GM12878 (cell line): Measurements from ENCODE around the gene GOLGA8B. TPM values are rescaled to one million over a fixed set of nuclear protein-coding genes. Genes with fewer than 3 reads are reported as not detected.

Experiments used
- ATAC-seq: fragments of 200-7000 bp; cut with Tn5 transposase; 3 replicates; pipeline ENCODE4 v1.9.1; 2020; ENCODE audit warnings: mild to moderate bottlenecking, moderate library complexity
- BruUV-seq: library from RNA; stranded (reverse); fragments of 400-500 nt; replicated peaks from 2 replicates; lab custom pipeline; 2021; lab: Mats Ljungman, UMichigan
- CTCF ChIA-PET: fragments of 300-600 bp; sonication (Branson Sonifier 250); formaldehyde crosslinking; extraction: SDS; loops from one replicate; lab custom pipeline; 2021; ENCODE audit warnings: inconsistent platforms; lab: Yijun Ruan, JAX
- POLR2A ChIA-PET: fragments of 350-600 bp; formaldehyde crosslinking; extraction: SDS; loops from one replicate; lab custom pipeline; 2021; ENCODE audit warnings: inconsistent platforms; lab: Charles Lee
- RAD21 ChIA-PET: fragments of 300-600 bp; sonication (Branson Sonifier 250); formaldehyde crosslinking; loops from one replicate; lab custom pipeline; 2023; ENCODE audit warnings: antibody characterized with exemption; ENCODE audit not compliant: unreplicated experiment; lab: Charles Lee
- SMC1A ChIA-PET: fragments of 300-600 bp; sonication (Branson Sonifier 250); formaldehyde crosslinking; loops from one replicate; lab custom pipeline; 2023; ENCODE audit not compliant: unreplicated experiment, uncharacterized antibody; lab: Charles Lee
- DNase-seq: peaks from one replicate; pipeline ENCODE4 v3.0.0-alpha.2; 2011; ENCODE audit warnings: low read depth, low spot score
- FAIRE-seq: peaks from 3 replicates; lab custom pipeline; 2011; peaks lifted over from hg19 to GRCh38; lab: Jason Lieb, UNC
- H2AFZ ChIP-seq: 2 replicates; pipeline ENCODE4 v1.6.0; 2011; ENCODE audit warnings: low read depth, low read length, control low read depth; ENCODE audit not compliant: control insufficient read depth
- H3K27ac ChIP-seq: 2 replicates; pipeline ENCODE4 v1.5.1; 2011; ENCODE audit warnings: control low read depth; ENCODE audit not compliant: control insufficient read depth, insufficient read depth
- H3K27me3 ChIP-seq, 2 experiments: replicated peaks in 1 of 2; 2 replicates each; pipeline versions ENCODE4 v1.6.0 to v1.6.1; 2011; ENCODE audit warnings: low read length in 1 of 2; ENCODE audit not compliant: control insufficient read depth in 2 of 2, insufficient read depth in 2 of 2
- H3K36me3 ChIP-seq, 2 experiments: 2 replicates each; pipeline ENCODE4 v1.5.1; 2011; ENCODE audit warnings: low read length in 1 of 2; ENCODE audit not compliant: control insufficient read depth in 2 of 2, insufficient read depth in 2 of 2
- H3K4me1 ChIP-seq: 2 replicates; pipeline ENCODE4 v1.6.1; 2011; ENCODE audit warnings: mild to moderate bottlenecking, low read length, moderate library complexity, mixed read lengths; ENCODE audit not compliant: control insufficient read depth, insufficient read depth
- H3K4me2 ChIP-seq: 2 replicates; pipeline ENCODE4 v1.6.0; 2011; ENCODE audit warnings: control low read depth; ENCODE audit not compliant: control insufficient read depth, insufficient read depth
- H3K4me3 ChIP-seq: fragments of 200-600 bp; sonication (generic); 2 replicates; pipeline ENCODE4 v1.5.1; 2016
- H3K79me2 ChIP-seq: 2 replicates; pipeline ENCODE4 v1.6.0; 2011; ENCODE audit warnings: low read length; ENCODE audit not compliant: control insufficient read depth, insufficient read depth
- H3K9ac ChIP-seq: 2 replicates; pipeline ENCODE4 v1.8.0; 2011; ENCODE audit warnings: low read length, control low read depth, mixed read lengths; ENCODE audit not compliant: control insufficient read depth, insufficient read depth
- H3K9me3 ChIP-seq: replicated peaks from 3 replicates; pipeline ENCODE4 v1.5.1; 2011; ENCODE audit warnings: mild to moderate bottlenecking, low read length; ENCODE audit not compliant: control insufficient read depth, insufficient read depth
- H4K20me1 ChIP-seq: 2 replicates; pipeline ENCODE4 v1.6.0; 2011; ENCODE audit not compliant: control insufficient read depth, insufficient read depth
- ASH2L ChIP-seq: fragments of 300-600, 200-600 bp; sonication (generic); IDR thresholded peaks from 2 replicates; pipeline ENCODE4 v1.6.1; 2017; ENCODE audit warnings: low read depth, mild to moderate bottlenecking, borderline replicate concordance
- BRCA1 ChIP-seq: IDR thresholded peaks from 2 replicates; pipeline ENCODE4 v1.6.1; 2011; ENCODE audit warnings: low read depth, low read length, improper control_type of control experiment
- CBFB ChIP-seq: IDR thresholded peaks from 2 replicates; pipeline ENCODE4 v1.6.1; 2016; ENCODE audit warnings: antibody characterized with exemption, low read depth
- ESRRA ChIP-seq: IDR thresholded peaks from 2 replicates; pipeline ENCODE4 v1.6.1; 2012; ENCODE audit warnings: mild to moderate bottlenecking, low read length, improper control_type of control experiment
- ETV6 ChIP-seq, 2 experiments: fragments of 450-650 bp in 1 of 2; IDR thresholded peaks in 1 of 2; conservative IDR thresholded peaks in 1 of 2; 2 replicates each; pipeline ENCODE4 v1.6.1; 2014; ENCODE audit warnings: antibody characterized with exemption in 1 of 2, borderline replicate concordance in 1 of 2, low read depth in 1 of 2, mild to moderate bottlenecking in 1 of 2, moderate library complexity in 1 of 2
- FOS ChIP-seq: IDR thresholded peaks from 3 replicates; pipeline ENCODE4 v1.6.1; 2011; ENCODE audit warnings: borderline replicate concordance; ENCODE audit not compliant: insufficient read length; ENCODE audit errors: extremely low read depth
- GABPA ChIP-seq: IDR thresholded peaks from 2 replicates; pipeline ENCODE4 v1.6.1; 2014; ENCODE audit warnings: antibody characterized with exemption, low read depth, mild to moderate bottlenecking, inconsistent platforms
- IKZF1 ChIP-seq: fragments of 450-650 bp; conservative IDR thresholded peaks from 2 replicates; pipeline ENCODE4 v1.6.1; 2017; ENCODE audit warnings: antibody characterized with exemption, mild to moderate bottlenecking
- MEF2A ChIP-seq: IDR thresholded peaks from 2 replicates; pipeline ENCODE4 v1.6.1; 2011; ENCODE audit warnings: low read depth, mild to moderate bottlenecking, low read length, moderate library complexity; ENCODE audit not compliant: insufficient read depth
- NR2F1 ChIP-seq: fragments of 450-650 bp; conservative IDR thresholded peaks from 2 replicates; pipeline ENCODE4 v1.6.1; 2017; ENCODE audit warnings: mild to moderate bottlenecking
- SMC3 ChIP-seq: IDR thresholded peaks from 2 replicates; pipeline ENCODE4 v1.6.1; 2011; ENCODE audit warnings: low read length, improper control_type of control experiment, borderline replicate concordance
- TAF1 ChIP-seq: IDR thresholded peaks from 2 replicates; pipeline ENCODE4 v1.6.1; 2011; ENCODE audit warnings: mild to moderate bottlenecking, low read depth, low read length, borderline replicate concordance
- TCF3 ChIP-seq: IDR thresholded peaks from 2 replicates; pipeline ENCODE4 v1.6.1; 2012; ENCODE audit warnings: low read depth, mild to moderate bottlenecking, low read length, borderline replicate concordance; ENCODE audit not compliant: insufficient read depth
- ZSCAN29 ChIP-seq: fragments of 450-650 bp; IDR thresholded peaks from 2 replicates; pipeline ENCODE4 v1.6.1; 2017; ENCODE audit warnings: mild to moderate bottlenecking, moderate library complexity
- ZZZ3 ChIP-seq: IDR thresholded peaks from 2 replicates; pipeline ENCODE4 v1.6.1; 2011; ENCODE audit warnings: low read depth; ENCODE audit not compliant: control insufficient read depth, insufficient read length
- WGBS: methylation state at CpG from one replicate; pipeline ENCODE4 v1.1.6; 2016; ENCODE audit warnings: low lambda C conversion rate; ENCODE audit not compliant: insufficient replicate concordance, insufficient coverage; ENCODE audit errors: missing lambda C conversion rate; 5-methylcytosine and 5-hydroxymethylcytosine counted together
- in situ Hi-C: fragments of 300-500 bp; cut with MboI; formaldehyde crosslinking; loops from 9 replicates; pipeline ENCODE4 v1.14.3; 2018; ENCODE audit warnings: mixed read lengths
- intact Hi-C: fragments of 100-400 bp; cut with micrococcal nuclease; formaldehyde crosslinking; loops from one replicate; pipeline ENCODE4 v1.14.2; 2022; ENCODE audit not compliant: unreplicated experiment
- polyA plus RNA-seq, 11 experiments: library from polyadenylated mRNA; depleted of rRNA in 4 of 11; unstranded in 6 of 11; stranded (reverse) in 5 of 11; fragments of >200 nt; fragmentation: Nextera tagmentation in 4 of 11; fragmentation: Illumina TruSeq in 1 of 11; extraction: Ambion mirVana in 4 of 11; extraction: Trizol in 1 of 11; gene quantifications; 1 replicate in 1 of 11; 2 replicates in 10 of 11; pipeline versions ENCODE4 v1.2.1 to v1.2.3, GENCODE V29; 2011 to 2016; ENCODE audit warnings: inconsistent platforms in 2 of 11, missing spikeins in 2 of 11, low read depth in 1 of 11
- total RNA-seq, 4 experiments: library from RNA; depleted of rRNA in 3 of 4; stranded (reverse); fragments of >200 nt in 3 of 4; fragmentation: Illumina TruSeq in 1 of 4; extraction: Trizol in 1 of 4; gene quantifications; 2 replicates each; pipeline versions ENCODE4 v1.2.1 to v1.2.3, GENCODE V29; 2013 to 2021
- TF ChIP-seq, protein P1 (sequence below): IDR thresholded peaks from 2 replicates; pipeline ENCODE4 v1.6.1; 2012; ENCODE audit warnings: low read depth, low read length, improper control_type of control experiment

The GOLGA8B gene
- total and polyA plus RNA-seq, 10 of the 15 experiments (the other 5 are each of a cell fraction or from before 2014, with no cell fraction given), result 18.5 to 302 (median 78.7) TPM

DNA sequence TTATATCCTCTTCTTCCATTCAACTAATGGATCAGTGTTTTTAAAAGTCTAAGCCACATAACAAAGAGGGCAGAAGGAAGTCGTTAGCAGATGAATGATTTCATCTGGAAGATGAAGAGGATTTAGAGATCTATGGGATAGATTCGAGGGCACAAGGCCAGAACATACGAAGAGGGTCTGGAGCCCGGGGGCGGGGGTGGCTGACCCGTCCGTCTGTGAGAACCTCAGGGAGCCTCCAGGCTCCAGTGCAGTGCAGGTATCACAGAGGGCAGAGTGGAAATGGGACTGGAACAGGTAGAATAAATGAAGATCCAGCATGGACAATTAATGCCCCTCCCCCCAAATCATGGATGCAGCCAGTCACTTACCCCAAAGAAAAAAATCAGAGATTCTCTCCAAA is 1.5 kb upstream of the GOLGA8B start:
- H3K79me2 ChIP-seq, result peaks cover 37% of the 10 kb centered on the region
- intact Hi-C loops (loop anchor here (5.0 to 10.0 kb wide), 5 partner anchors 60 to 520 kb away; partner anchors contain the start of genes EMC7 and PGBD4), in situ Hi-C loops (loop anchor here (25.0 kb wide), 2 partner anchors 348 to 523 kb away; partner anchors contain the start of gene EMC4)
- H3K4me1 ChIP-seq, result peaks cover 3% of the 10 kb centered on the region; the same call in 1 of the 2 replicates
- DNase-seq (no peak), FAIRE-seq (no peak), ATAC-seq (no peak)
- H2AFZ ChIP-seq, result no peak overlapping the region
- BruUV-seq, result no TSS peak
- no peaks in the 10 kb centered on the region for H4K20me1 ChIP-seq
- no peaks in the 10 kb centered on the region for H3K9me3 ChIP-seq
- no peaks in the 10 kb centered on the region for H3K27me3 ChIP-seq
- no peak overlapping the region for H3K27ac ChIP-seq
- 85% methylated on average over 7 of the region's 7 CpGs for WGBS
- H3K4me2 ChIP-seq, result no peak overlapping the region
- H3K9ac ChIP-seq, result no peak overlapping the region
- RAD21 ChIA-PET, result interaction anchor here (0.5 kb wide), 1 partner anchor 373 kb away, joined by 3 read pairs; no protein-coding TSS in a partner anchor
- CTCF ChIA-PET, result interaction anchor here (1.2 to 1.3 kb wide), 2 partner anchors 65 to 475 kb away, joined by 4 to 5 read pairs; no protein-coding TSS in a partner anchor
- TF ChIP-seq GABPA (no peak), ESRRA (no peak), ZZZ3 (no peak), FOS (no peak), CBFB (no peak), TCF3 (no peak), NR2F1 (no peak), ASH2L (no peak), IKZF1 (no peak), ZSCAN29 (no peak), BRCA1 (no peak), SMC3 (no peak), MEF2A (no peak), ETV6 (conservative IDR thresholded peaks at IDR 0.05 in 1 of 2, IDR thresholded peaks at IDR 0.05 in 1 of 2; ENCODE audit: borderline replicate concordance in 1 of 2, low read depth in 1 of 2) (no peak), TAF1 (no peak)
- TF ChIP-seq, protein P1, sequence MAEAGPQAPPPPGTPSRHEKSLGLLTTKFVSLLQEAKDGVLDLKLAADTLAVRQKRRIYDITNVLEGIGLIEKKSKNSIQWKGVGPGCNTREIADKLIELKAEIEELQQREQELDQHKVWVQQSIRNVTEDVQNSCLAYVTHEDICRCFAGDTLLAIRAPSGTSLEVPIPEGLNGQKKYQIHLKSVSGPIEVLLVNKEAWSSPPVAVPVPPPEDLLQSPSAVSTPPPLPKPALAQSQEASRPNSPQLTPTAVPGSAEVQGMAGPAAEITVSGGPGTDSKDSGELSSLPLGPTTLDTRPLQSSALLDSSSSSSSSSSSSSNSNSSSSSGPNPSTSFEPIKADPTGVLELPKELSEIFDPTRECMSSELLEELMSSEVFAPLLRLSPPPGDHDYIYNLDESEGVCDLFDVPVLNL, result no peak
- no peaks in the 10 kb centered on the region for H3K36me3 ChIP-seq
- POLR2A ChIA-PET, result no interaction called here
- H3K4me3 ChIP-seq, result no peak overlapping the region
- SMC1A ChIA-PET, result interaction anchor here (1.3 to 1.5 kb wide), 2 partner anchors 217 to 475 kb away, joined by 3 read pairs; no protein-coding TSS in a partner anchor
